GM21576 (cell line): ENCODE results near the gene GGNBP2.

Experiments used
- ATAC-seq: cut with Tn5 transposase; IDR thresholded peaks from one replicate; pipeline ENCODE4 v1.9.1; 2021; ENCODE audit warnings: mild to moderate bottlenecking, moderate library complexity; ENCODE audit not compliant: unreplicated experiment

Gene GGNBP2

GRCh38 chr17:36628576-36628975 lies 83.9 kb downstream of the GGNBP2 start:
- ATAC-seq: no peak

- no peak for ATAC-seq
Measured at GRCh38 chr17:36629252-36629847, 84.6 kb downstream of the GGNBP2 start.

DNA sequence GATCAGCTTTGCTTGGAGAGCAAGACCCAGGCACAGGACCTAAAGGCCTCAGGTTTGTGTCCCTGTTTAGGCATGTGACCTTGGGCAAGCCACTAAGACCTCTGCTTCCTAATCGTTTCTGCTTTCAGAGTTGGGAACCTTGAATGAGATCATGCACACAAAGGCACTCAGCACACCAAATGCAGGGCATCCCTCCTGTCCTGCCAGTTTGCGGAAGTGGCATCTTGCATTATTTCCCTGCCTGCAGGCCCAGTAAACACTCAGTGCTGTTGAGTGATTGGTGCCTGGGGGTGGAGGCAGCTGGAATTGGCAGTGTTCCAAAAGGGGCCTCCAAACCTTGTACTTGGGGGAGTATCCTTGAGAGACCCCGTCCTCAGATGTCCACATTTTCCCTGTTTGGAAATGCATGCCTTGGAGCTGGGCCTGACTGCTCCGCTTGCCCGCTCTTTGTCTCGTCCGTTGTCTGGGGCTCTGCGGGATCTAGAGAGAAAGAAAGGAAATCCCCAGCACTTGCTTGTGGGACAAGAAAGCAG lies 85.3 kb downstream of the GGNBP2 start:
- ATAC-seq: no peak

DNA sequence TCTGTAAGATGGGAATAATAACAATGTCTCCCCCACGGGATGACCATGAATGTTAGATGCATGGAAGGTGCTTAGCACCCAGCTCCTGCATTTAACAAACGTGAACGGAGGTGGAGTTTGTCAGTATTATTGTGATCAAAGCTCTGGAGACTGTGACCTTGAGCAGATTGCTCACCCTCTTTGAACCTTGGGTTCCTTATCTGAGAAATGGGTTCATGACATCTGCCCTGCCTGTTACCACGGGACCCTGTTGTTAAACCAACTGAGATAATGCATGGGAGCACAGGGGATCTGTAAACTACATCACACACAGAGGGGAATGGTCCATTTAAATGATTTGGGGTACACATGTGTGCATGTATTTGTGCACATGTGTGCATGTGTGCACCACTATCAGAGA lies 86.3 kb downstream of the GGNBP2 start:
- no peak for ATAC-seq

DNA sequence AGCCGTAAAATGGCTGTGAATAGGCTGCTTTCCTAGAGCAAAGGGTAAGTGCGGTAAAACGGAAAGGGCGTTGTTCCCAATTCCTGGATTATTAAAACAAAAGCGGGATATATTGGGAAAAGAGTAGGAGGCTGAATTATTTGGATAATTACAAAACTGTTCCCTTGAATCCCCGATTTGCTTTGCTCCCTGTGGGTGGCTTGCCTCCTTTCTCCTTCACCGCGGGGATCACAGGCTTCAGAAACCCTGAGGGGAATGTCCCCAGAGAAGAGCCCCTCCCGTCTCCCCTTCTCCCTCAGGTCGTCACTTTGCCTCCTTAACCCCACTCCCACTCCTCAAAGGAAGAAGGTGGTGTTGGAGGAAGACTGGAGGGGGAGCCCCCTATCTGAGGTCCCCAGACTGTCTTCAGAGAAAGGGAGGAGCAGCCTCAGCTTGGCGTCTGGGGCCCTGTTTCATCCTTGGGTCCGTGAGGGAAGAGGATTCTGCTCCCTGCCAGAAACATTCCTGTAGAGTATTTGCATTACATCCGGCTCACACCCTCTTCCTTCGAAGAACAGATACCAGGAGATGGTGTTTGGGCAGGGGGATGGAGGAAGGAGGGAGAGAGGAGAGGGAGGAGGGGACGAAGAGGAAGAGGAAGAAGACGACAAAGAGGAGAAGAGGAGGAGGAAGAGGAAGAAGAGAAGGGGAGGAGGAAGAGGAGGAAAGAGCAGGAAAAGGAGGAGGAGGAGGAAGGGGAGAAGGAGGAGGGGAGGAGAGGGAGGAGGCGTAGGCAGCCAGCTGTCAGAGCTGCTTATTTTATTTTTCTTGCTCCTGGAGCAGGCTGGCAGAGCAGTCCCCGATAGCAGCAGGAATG lies 88.4 kb downstream of the GGNBP2 start:
- no peak for ATAC-seq
